GM12878 (cell line): ENCODE data around the gene LSR. TPM values are rescaled to one million over a fixed set of nuclear protein-coding genes. Genes with fewer than 3 reads are reported as not detected.

Experiments used
- ATAC-seq: fragments of 200-7000 bp; cut with Tn5 transposase; 3 replicates; pipeline ENCODE4 v1.9.1; 2020; ENCODE audit warnings: mild to moderate bottlenecking, moderate library complexity
- BruUV-seq: library from RNA; stranded (reverse); fragments of 400-500 nt; replicated peaks from 2 replicates; lab custom pipeline; 2021; lab: Mats Ljungman, UMichigan
- CTCF ChIA-PET: fragments of 300-600 bp; sonication (Branson Sonifier 250); formaldehyde crosslinking; extraction: SDS; loops from one replicate; lab custom pipeline; 2021; ENCODE audit warnings: inconsistent platforms; lab: Yijun Ruan, JAX
- POLR2A ChIA-PET: fragments of 350-600 bp; formaldehyde crosslinking; extraction: SDS; loops from one replicate; lab custom pipeline; 2021; ENCODE audit warnings: inconsistent platforms; lab: Charles Lee
- RAD21 ChIA-PET: fragments of 300-600 bp; sonication (Branson Sonifier 250); formaldehyde crosslinking; loops from one replicate; lab custom pipeline; 2023; ENCODE audit warnings: antibody characterized with exemption; ENCODE audit not compliant: unreplicated experiment; lab: Charles Lee
- SMC1A ChIA-PET: fragments of 300-600 bp; sonication (Branson Sonifier 250); formaldehyde crosslinking; loops from one replicate; lab custom pipeline; 2023; ENCODE audit not compliant: unreplicated experiment, uncharacterized antibody; lab: Charles Lee
- DNase-seq: peaks from one replicate; pipeline ENCODE4 v3.0.0-alpha.2; 2011; ENCODE audit warnings: low read depth, low spot score
- FAIRE-seq: peaks from 3 replicates; lab custom pipeline; 2011; peaks lifted over from hg19 to GRCh38; lab: Jason Lieb, UNC
- H2AFZ ChIP-seq: 2 replicates; pipeline ENCODE4 v1.6.0; 2011; ENCODE audit warnings: low read depth, low read length, control low read depth; ENCODE audit not compliant: control insufficient read depth
- H3K27ac ChIP-seq: 2 replicates; pipeline ENCODE4 v1.5.1; 2011; ENCODE audit warnings: control low read depth; ENCODE audit not compliant: control insufficient read depth, insufficient read depth
- H3K27me3 ChIP-seq, 2 experiments: replicated peaks in 1 of 2; 2 replicates each; pipeline versions ENCODE4 v1.6.0 to v1.6.1; 2011; ENCODE audit warnings: low read length in 1 of 2; ENCODE audit not compliant: control insufficient read depth in 2 of 2, insufficient read depth in 2 of 2
- H3K36me3 ChIP-seq, 2 experiments: 2 replicates each; pipeline ENCODE4 v1.5.1; 2011; ENCODE audit warnings: low read length in 1 of 2; ENCODE audit not compliant: control insufficient read depth in 2 of 2, insufficient read depth in 2 of 2
- H3K4me1 ChIP-seq: 2 replicates; pipeline ENCODE4 v1.6.1; 2011; ENCODE audit warnings: mild to moderate bottlenecking, low read length, moderate library complexity, mixed read lengths; ENCODE audit not compliant: control insufficient read depth, insufficient read depth
- H3K4me2 ChIP-seq: 2 replicates; pipeline ENCODE4 v1.6.0; 2011; ENCODE audit warnings: control low read depth; ENCODE audit not compliant: control insufficient read depth, insufficient read depth
- H3K4me3 ChIP-seq: fragments of 200-600 bp; sonication (generic); 2 replicates; pipeline ENCODE4 v1.5.1; 2016
- H3K79me2 ChIP-seq: 2 replicates; pipeline ENCODE4 v1.6.0; 2011; ENCODE audit warnings: low read length; ENCODE audit not compliant: control insufficient read depth, insufficient read depth
- H3K9ac ChIP-seq: 2 replicates; pipeline ENCODE4 v1.8.0; 2011; ENCODE audit warnings: low read length, control low read depth, mixed read lengths; ENCODE audit not compliant: control insufficient read depth, insufficient read depth
- H3K9me3 ChIP-seq: replicated peaks from 3 replicates; pipeline ENCODE4 v1.5.1; 2011; ENCODE audit warnings: mild to moderate bottlenecking, low read length; ENCODE audit not compliant: control insufficient read depth, insufficient read depth
- H4K20me1 ChIP-seq: 2 replicates; pipeline ENCODE4 v1.6.0; 2011; ENCODE audit not compliant: control insufficient read depth, insufficient read depth
- ATF3 ChIP-seq: IDR thresholded peaks from 2 replicates; pipeline ENCODE4 v1.6.1; 2011; ENCODE audit warnings: low read depth, mild to moderate bottlenecking, low read length, moderate library complexity, borderline replicate concordance; ENCODE audit errors: extremely low read depth
- CBX5 ChIP-seq: sonication (generic); IDR thresholded peaks from 2 replicates; pipeline ENCODE4 v1.6.1; 2016; ENCODE audit warnings: low read depth, moderate library complexity, mild to moderate bottlenecking, inconsistent platforms
- EP300 ChIP-seq, 2 experiments: fragments of 150-350 bp in 1 of 2; IDR thresholded peaks; 2 replicates each; pipeline ENCODE4 v1.6.1; 2011 to 2012; ENCODE audit warnings: low read depth in 2 of 2, low read length in 2 of 2, borderline replicate concordance in 1 of 2, improper control_type of control experiment in 1 of 2, inconsistent platforms in 1 of 2; ENCODE audit not compliant: control insufficient read depth in 1 of 2
- GABPA ChIP-seq: IDR thresholded peaks from 2 replicates; pipeline ENCODE4 v1.6.1; 2014; ENCODE audit warnings: antibody characterized with exemption, low read depth, mild to moderate bottlenecking, inconsistent platforms
- HSF1 ChIP-seq: fragments of 150-350 bp; IDR thresholded peaks from 2 replicates; pipeline ENCODE4 v1.6.1; 2014; ENCODE audit warnings: mild to moderate bottlenecking, low read depth, low read length
- IKZF2 ChIP-seq, 2 experiments: fragments of 450-650 bp; IDR thresholded peaks; 2 replicates each; pipeline ENCODE4 v1.6.1; 2017; ENCODE audit warnings: mild to moderate bottlenecking in 2 of 2, moderate library complexity in 2 of 2
- MLLT1 ChIP-seq: fragments of 450-650 bp; IDR thresholded peaks from 2 replicates; pipeline ENCODE4 v1.6.1; 2016; ENCODE audit warnings: mild to moderate bottlenecking
- MTA2 ChIP-seq: fragments of 450-650 bp; IDR thresholded peaks from 2 replicates; pipeline ENCODE4 v1.6.1; 2016; ENCODE audit warnings: low read depth, mild to moderate bottlenecking, moderate library complexity
- NFIC ChIP-seq: IDR thresholded peaks from 2 replicates; pipeline ENCODE4 v1.6.1; 2012; ENCODE audit warnings: low read depth, mild to moderate bottlenecking, inconsistent platforms, low read length, moderate library complexity
- NR2F1 ChIP-seq: fragments of 450-650 bp; conservative IDR thresholded peaks from 2 replicates; pipeline ENCODE4 v1.6.1; 2017; ENCODE audit warnings: mild to moderate bottlenecking
- RBBP5 ChIP-seq: fragments of 200-600 bp; sonication (generic); conservative IDR thresholded peaks from 2 replicates; pipeline ENCODE4 v1.6.1; 2016
- RCOR1 ChIP-seq: conservative IDR thresholded peaks from 2 replicates; pipeline ENCODE4 v1.6.1; 2012; ENCODE audit warnings: low read depth, low read length, improper control_type of control experiment
- SMARCA5 ChIP-seq: fragments of 450-650 bp; IDR thresholded peaks from 2 replicates; pipeline ENCODE4 v1.6.1; 2017; ENCODE audit warnings: mild to moderate bottlenecking
- STAT1 ChIP-seq: fragments of 450-650 bp; conservative IDR thresholded peaks from 2 replicates; pipeline ENCODE4 v1.6.1; 2014; ENCODE audit warnings: antibody characterized with exemption, mild to moderate bottlenecking
- TARDBP ChIP-seq: IDR thresholded peaks from 2 replicates; pipeline ENCODE4 v1.6.1; 2016; ENCODE audit warnings: borderline replicate concordance
- ZBTB4 ChIP-seq: fragments of 450-650 bp; formaldehyde crosslinking; IDR thresholded peaks from 2 replicates; pipeline ENCODE4 v1.4.0; 2022; ENCODE audit warnings: mild to moderate bottlenecking, moderate library complexity
- ZNF207 ChIP-seq: fragments of 450-650 bp; IDR thresholded peaks from 2 replicates; pipeline ENCODE4 v1.6.1; 2014; ENCODE audit warnings: antibody characterized with exemption, mild to moderate bottlenecking, borderline replicate concordance
- WGBS: methylation state at CpG from one replicate; pipeline ENCODE4 v1.1.6; 2016; ENCODE audit warnings: low lambda C conversion rate; ENCODE audit not compliant: insufficient replicate concordance, insufficient coverage; ENCODE audit errors: missing lambda C conversion rate; 5-methylcytosine and 5-hydroxymethylcytosine counted together
- in situ Hi-C: fragments of 300-500 bp; cut with MboI; formaldehyde crosslinking; loops from 9 replicates; pipeline ENCODE4 v1.14.3; 2018; ENCODE audit warnings: mixed read lengths
- intact Hi-C: fragments of 100-400 bp; cut with micrococcal nuclease; formaldehyde crosslinking; loops from one replicate; pipeline ENCODE4 v1.14.2; 2022; ENCODE audit not compliant: unreplicated experiment
- polyA plus RNA-seq, 11 experiments: library from polyadenylated mRNA; depleted of rRNA in 4 of 11; unstranded in 6 of 11; stranded (reverse) in 5 of 11; fragments of >200 nt; fragmentation: Nextera tagmentation in 4 of 11; fragmentation: Illumina TruSeq in 1 of 11; extraction: Ambion mirVana in 4 of 11; extraction: Trizol in 1 of 11; gene quantifications; 1 replicate in 1 of 11; 2 replicates in 10 of 11; pipeline versions ENCODE4 v1.2.1 to v1.2.3, GENCODE V29; 2011 to 2016; ENCODE audit warnings: inconsistent platforms in 2 of 11, missing spikeins in 2 of 11, low read depth in 1 of 11
- total RNA-seq, 4 experiments: library from RNA; depleted of rRNA in 3 of 4; stranded (reverse); fragments of >200 nt in 3 of 4; fragmentation: Illumina TruSeq in 1 of 4; extraction: Trizol in 1 of 4; gene quantifications; 2 replicates each; pipeline versions ENCODE4 v1.2.1 to v1.2.3, GENCODE V29; 2013 to 2021

LSR gene
- total and polyA plus RNA-seq, 10 of the 15 experiments (the other 5 are each of a cell fraction or from before 2014, with no cell fraction given), result 0.26 to 53.9 (median 26.3) TPM

- TF ChIP-seq HSF1 (no peak), NR2F1 (no peak), MTA2 (no peak), CBX5 (no peak), RCOR1 (no peak), IKZF2 (IDR thresholded peaks at IDR 0.05) (no peak)
These were observed 53.6 kb downstream of the LSR start (continued) for GRCh38 chr19:35302446-35302845.

GRCh38 chr19:35303357-35303915 is 54.6 kb downstream of the LSR start:
- Histone ChIP-seq H3K9me3 (no peaks in the 10 kb centered on the region), H3K9ac (no peak overlapping the region), H3K4me2 (no peak overlapping the region), H3K36me3 (no peaks in the 10 kb centered on the region), H4K20me1 (no peaks in the 10 kb centered on the region), H3K27ac (no peak overlapping the region), H3K4me1 (no peaks in the 10 kb centered on the region), H3K79me2 (no peaks in the 10 kb centered on the region), H3K27me3 (no peaks in the 10 kb centered on the region), H2AFZ (no peak overlapping the region), H3K4me3 (no peak overlapping the region)
- ChIA-PET CTCF (no interaction called here), SMC1A (interaction anchor here (0.6 kb wide), 1 partner anchor 31 kb away, joined by 4 read pairs; no protein-coding TSS in a partner anchor), POLR2A (interaction anchor here (0.7 kb wide), 1 partner anchor 170 kb away, joined by 3 read pairs; no protein-coding TSS in a partner anchor), RAD21 (interaction anchor here (1.5 kb wide), 1 partner anchor 17 kb away, joined by 3 read pairs; no protein-coding TSS in a partner anchor)
- DNase-seq (no peak), ATAC-seq (no peak), FAIRE-seq (no peak)
- in situ Hi-C loops (no loop called here), intact Hi-C loops (no loop called here)
- 69% methylated on average over 6 of the region's 6 CpGs for WGBS
- no TSS peak for BruUV-seq
- TF ChIP-seq MLLT1 (no peak), SMARCA5 (no peak), EP300 (IDR thresholded peaks at IDR 0.05; ENCODE audit: borderline replicate concordance in 1 of 2, control insufficient read depth in 1 of 2, low read depth in 2 of 2, low read length in 2 of 2) (no peak), ATF3 (no peak), ZBTB4 (no peak), ZNF207 (no peak), STAT1 (no peak), NFIC (no peak), GABPA (no peak), TARDBP (no peak), RBBP5 (no peak)
